Stimulated activated naive CD4-positive, alpha-beta T cell treated with Interleukin-2 at 50 U/mL for 16 hours (primary cell): ENCODE data around the gene DISP3.

Source experiments
- DNase-seq: peaks from one replicate; lab custom pipeline; 2025; lab: John Stamatoyannopoulos, UW

DISP3 gene

GRCh38 chr1:11515368-11516300 lies 36.7 kb downstream of the DISP3 start:
- DNase-seq, result no peak

GRCh38 chr1:11516961-11517635 lies 38.1 kb downstream of the DISP3 start:
- DNase-seq, result no peak

DNA sequence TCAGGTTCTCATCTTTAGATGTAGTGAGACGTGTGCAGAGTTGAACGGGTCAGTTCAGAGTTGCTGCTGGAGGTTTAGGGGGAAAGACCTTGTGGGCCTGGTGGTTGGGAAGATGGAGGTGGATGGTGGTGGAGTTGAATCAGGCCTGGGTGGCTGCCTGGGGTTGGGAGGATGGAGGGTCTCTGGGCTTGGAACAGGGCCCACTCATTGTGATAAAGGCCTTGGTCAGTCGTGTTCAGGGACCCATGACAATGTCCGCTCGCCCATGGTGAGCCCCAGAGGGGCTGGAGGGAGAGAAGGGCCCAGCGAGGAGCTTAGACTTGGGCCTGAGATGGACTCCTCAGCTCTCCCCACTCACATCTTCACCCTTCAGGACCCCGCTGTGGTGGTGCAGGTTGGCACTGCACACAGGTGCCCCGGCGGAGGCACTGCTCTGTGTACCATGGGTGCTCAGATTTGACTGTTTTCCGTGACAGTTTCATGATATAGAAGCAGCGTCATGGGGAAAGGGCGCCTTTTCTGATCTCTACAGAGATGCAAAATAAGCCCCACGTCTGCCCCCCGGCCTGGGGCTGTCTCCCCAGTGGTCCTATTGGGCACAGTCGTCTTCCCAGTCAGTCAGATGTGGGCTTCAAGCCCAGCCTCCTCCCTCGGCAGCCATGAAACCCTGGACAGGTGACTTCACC lies 39.2 kb downstream of the DISP3 start:
- no peak for DNase-seq

GRCh38 chr1:11518791-11519628 lies 40.1 kb downstream of the DISP3 start:
- DNase-seq, result no peak

GRCh38 chr1:11519629-11520031 lies 40.7 kb downstream of the DISP3 start:
- DNase-seq, result no peak

GRCh38 chr1:11520531-11521233 lies 41.7 kb downstream of the DISP3 start:
- DNase-seq, result no peak

DNA sequence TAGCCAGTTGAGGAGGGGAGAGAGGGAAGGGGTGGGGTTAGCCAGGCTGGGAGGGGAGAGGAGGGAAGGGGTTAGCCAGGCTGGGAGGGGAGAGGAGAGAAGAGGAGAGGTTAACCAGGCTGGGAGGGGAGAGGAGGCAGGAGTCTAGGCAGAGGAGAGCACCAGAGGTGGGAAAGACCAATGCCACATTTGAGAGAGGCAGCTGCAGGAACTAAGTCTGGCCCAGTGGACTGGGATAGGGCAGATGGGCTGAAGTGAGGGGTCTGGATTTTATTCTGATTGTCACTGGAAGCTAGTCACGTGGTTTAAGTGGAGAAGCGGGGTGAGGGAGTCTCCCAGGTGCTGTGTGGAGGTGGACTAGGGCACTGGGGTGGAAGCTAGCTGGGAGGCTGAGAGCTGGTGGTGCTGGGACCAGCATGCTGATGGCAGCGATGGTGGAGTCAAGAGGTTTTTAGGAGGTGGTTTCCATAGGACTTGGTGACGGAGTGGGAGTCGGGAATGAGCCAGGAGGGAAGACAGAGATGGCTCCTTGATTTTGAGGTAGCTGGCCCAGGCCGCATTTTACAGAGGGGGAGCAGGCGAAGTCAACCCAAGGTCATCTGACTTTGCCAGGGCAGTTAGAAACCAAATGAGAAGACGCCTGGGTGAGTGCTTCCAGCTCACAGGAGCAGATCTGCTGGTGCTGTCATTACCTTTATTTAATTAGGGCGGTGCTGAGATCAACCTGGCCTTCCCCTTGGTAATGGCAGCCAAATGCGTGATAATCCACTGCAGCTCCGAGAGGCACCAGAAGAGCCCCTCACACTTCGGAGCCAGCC lies 42.8 kb downstream of the DISP3 start:
- no peak for DNase-seq

DNA sequence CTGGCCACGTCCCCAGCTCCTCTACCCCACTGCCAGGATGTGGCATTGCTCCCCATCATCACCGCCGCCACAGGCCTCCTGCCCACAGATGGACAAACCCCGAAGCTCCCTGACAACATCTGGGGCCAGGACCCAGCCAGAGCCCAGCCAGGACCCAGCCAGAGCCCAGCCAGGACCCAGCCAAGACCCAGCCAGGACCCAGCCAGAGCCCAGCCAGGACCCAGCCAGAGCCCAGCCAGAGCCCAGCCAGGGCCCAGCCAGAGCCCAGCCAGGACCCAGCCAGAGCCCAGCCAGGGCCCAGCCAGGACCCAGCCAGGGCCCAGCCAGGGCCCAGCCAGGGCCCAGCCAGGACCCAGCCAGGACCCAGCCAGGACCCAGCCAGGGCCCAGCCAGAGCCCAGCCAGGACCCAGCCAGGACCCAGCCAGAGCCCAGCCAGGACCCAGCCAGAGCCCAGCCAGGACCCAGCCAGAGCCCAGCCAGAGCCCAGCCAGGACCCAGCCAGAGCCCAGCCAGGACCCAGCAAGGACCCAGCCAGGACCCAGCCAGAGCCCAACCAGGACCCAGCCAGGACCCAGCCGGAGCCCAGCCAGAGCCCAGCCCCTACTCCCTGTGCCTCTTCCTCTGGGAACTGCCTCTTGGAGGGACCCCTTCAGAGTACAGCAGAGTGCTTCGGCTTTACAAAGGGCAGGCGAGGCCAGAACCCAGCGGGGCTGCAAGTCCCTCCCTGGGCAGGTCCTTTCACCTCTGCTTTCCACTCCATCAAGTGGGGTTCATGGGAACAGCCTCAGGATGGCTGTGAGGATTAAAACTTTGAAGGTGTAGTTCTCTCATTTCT lies 43.7 kb downstream of the DISP3 start:
- no peak for DNase-seq

- DNase-seq, result no peak
Observed at GRCh38 chr1:11523261-11523660, 44.3 kb downstream of the DISP3 start.

GRCh38 chr1:11523746-11524464 lies 45.0 kb downstream of the DISP3 start:
- no peak for DNase-seq

DNA sequence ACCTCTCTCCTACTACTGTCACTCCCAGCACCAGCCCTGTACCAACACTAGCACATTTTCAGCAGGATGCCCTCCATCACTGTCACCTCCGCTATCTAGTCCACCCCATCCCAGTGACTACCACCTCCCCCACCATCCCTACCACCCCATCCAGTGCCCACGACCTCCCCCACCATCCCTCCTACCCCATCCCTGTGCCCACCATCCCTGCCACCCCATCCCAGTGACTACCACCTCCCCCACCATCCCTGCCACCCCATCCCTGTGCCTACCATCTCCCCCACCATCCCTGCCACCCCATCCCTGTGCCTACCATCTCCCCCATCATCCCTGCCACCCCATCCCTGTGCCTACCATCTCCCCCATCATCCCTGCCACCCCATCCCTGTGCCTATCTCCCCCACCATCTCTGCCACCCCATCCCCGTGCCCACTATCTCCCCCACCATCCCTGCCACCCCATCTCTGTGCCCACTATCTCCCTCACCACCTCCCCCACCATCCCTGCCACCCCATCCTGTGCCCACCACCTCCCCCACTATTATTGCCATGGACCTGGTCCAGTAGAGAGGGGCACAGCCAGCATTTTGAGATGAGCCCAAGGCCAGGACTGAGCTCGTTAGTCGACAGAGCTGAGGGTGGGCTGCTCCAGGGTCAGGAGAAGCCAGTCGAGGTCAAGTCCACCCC lies 45.7 kb downstream of the DISP3 start:
- DNase-seq, result no peak

GRCh38 chr1:11525151-11525505 lies 46.2 kb downstream of the DISP3 start:
- no peak for DNase-seq

GRCh38 chr1:11525516-11525915 lies 46.6 kb downstream of the DISP3 start:
- no peak for DNase-seq

GRCh38 chr1:11526071-11526895 lies 47.3 kb downstream of the DISP3 start:
- DNase-seq, result no peak

- DNase-seq, result no peak
Observed at GRCh38 chr1:11527541-11528452, 48.8 kb downstream of the DISP3 start.

DNA sequence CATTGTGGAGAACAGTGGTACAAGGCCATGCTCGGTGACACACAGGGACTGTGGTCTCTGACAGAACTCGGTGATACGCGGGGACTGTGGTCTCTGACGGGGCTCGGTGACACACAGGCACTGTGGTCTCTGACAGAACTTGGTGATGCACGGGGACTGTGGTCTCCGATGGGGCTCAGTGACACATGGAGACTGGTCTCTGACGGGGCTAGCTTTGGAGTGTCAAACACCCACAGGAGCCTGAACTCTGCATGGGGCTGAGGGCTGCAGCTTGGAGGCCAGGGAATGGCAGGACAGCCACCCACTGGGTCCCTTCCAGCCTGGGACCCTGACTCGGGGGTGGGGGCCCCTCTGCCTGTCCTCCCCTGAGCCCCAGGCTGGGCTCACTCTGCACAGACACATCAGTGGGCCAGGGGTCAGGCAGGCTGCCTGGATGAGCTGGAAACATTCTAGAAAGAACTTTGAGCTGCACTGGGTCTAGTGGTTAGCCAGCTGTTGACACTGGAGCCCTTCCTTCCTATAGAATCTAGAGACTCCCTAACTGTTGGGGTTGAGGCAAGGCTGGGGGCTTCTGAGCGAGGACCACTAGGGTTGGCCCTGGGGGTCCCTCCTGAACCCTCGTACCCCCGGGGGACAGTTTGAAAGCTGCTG lies 49.8 kb downstream of the DISP3 start:
- no peak for DNase-seq
